ENCODE measurements around the gene RPA1. TPM values are rescaled to one million over a fixed set of nuclear protein-coding genes. Genes with fewer than 3 reads are reported as not detected.

Gene RPA1
- total and polyA plus RNA-seq, 2 of the 4 experiments (the other 2 are of a cell fraction): 38.4 to 48.2 TPM

GRCh38 chr17:1880851-1881630 lies 51.2 kb downstream of the RPA1 start:
- H3K4me2 ChIP-seq (ENCODE audit: low read depth, low read length): no peak overlapping the region
- no peak overlapping the region for H2BK5ac ChIP-seq (ENCODE audit: low read depth, low read length, poor library complexity, severe bottlenecking)
- POLR2A ChIA-PET (ENCODE audit: unreplicated experiment): no interaction called here
- H4K5ac ChIP-seq (ENCODE audit: low read depth, low read length): no peak overlapping the region
- H2AFZ ChIP-seq (replicated peaks; ENCODE audit: low read length, poor library complexity): no peak overlapping the region
- no peak overlapping the region for H3K4me3 ChIP-seq (ENCODE audit: insufficient read depth, low read depth, low read length)
- H4K8ac ChIP-seq (ENCODE audit: low read depth in 2 of 2, low read length in 2 of 2): no peak overlapping the region
- no peak overlapping the region for H4K91ac ChIP-seq (ENCODE audit: insufficient read depth, low read depth, low read length)
- H2AK9ac ChIP-seq (replicated peaks; ENCODE audit: low read depth, low read length, poor library complexity): no peak overlapping the region
- H3K79me1 ChIP-seq (ENCODE audit: low read depth in 1 of 2, low read length in 2 of 2): no peaks in the 10 kb centered on the region; a peak in 1 of 4 replicates
- H3K9me3 ChIP-seq (ENCODE audit: control insufficient read depth, insufficient read depth, low read length): no peaks in the 10 kb centered on the region
- intact Hi-C loops (cut with micrococcal nuclease) (no loop called here), dilution Hi-C loops (cut with HindIII; ENCODE audit: low sequenced_read_pairs, unreplicated experiment) (no loop called here), in situ Hi-C loops (cut with MboI; ENCODE audit: low sequenced_read_pairs) (no loop called here)
- H4K20me1 ChIP-seq (ENCODE audit: insufficient read depth, low read length): no peaks in the 10 kb centered on the region
- H3K9ac ChIP-seq (ENCODE audit: low read depth, low read length): no peak overlapping the region
- H3K23ac ChIP-seq (ENCODE audit: low read depth, low read length): no peak overlapping the region
- H3K4me1 ChIP-seq (ENCODE audit: control insufficient read depth, insufficient read depth, low read length): no peaks in the 10 kb centered on the region
- DNase-seq: peak; percentile 39
- peaks cover 48% of the 10 kb centered on the region for H3K36me3 ChIP-seq (ENCODE audit: control insufficient read depth, insufficient read depth, low read length)
- H3K27ac ChIP-seq (ENCODE audit: insufficient read depth, low read length): no peak overlapping the region
- no peaks in the 10 kb centered on the region for H3K27me3 ChIP-seq (ENCODE audit: control insufficient read depth, insufficient read depth, low read length)
- no peak overlapping the region for H2BK15ac ChIP-seq (ENCODE audit: low read depth, low read length)
- H2BK20ac ChIP-seq (ENCODE audit: low read depth, low read length): no peak overlapping the region
- H3K4ac ChIP-seq (ENCODE audit: low read depth, low read length): no peak overlapping the region
- H2AK5ac ChIP-seq (ENCODE audit: low read depth, low read length): no peak overlapping the region
- BruUV-seq (replicated peaks): no TSS peak
- no peak overlapping the region for H3K56ac ChIP-seq (ENCODE audit: extremely low read depth, insufficient read depth, low read length)
- CTCF ChIA-PET: interaction anchor here (0.9 to 1.0 kb wide), 2 partner anchors 12 to 159 kb away, joined by 3 read pairs; no protein-coding TSS in a partner anchor
- TF ChIP-seq USF2 (IDR thresholded peaks at IDR 0.05; ENCODE audit: low read depth, low read length) (no peak), RFX5 (IDR thresholded peaks at IDR 0.05; ENCODE audit: low read depth, low read length) (no peak), MAFK (IDR thresholded peaks at IDR 0.05; ENCODE audit: low read depth, low read length) (no peak), SMC3 (IDR thresholded peaks at IDR 0.05; ENCODE audit: low read depth, low read length) (no peak), MAZ (IDR thresholded peaks at IDR 0.05; ENCODE audit: borderline replicate concordance, low read depth, low read length) (no peak), NFE2L2 (IDR thresholded peaks at IDR 0.05; ENCODE audit: low read depth, low read length) (no peak), RCOR1 (IDR thresholded peaks at IDR 0.05; ENCODE audit: insufficient replicate concordance, low read length) (no peak), CTCF (conservative IDR thresholded peaks at IDR 0.05; ENCODE audit: low read depth, low read length) (no peak), CHD1 (IDR thresholded peaks at IDR 0.05; ENCODE audit: low read depth, low read length) (no peak), CEBPB (IDR thresholded peaks at IDR 0.05; ENCODE audit: low read depth, low read length) (no peak), BHLHE40 (IDR thresholded peaks at IDR 0.05; ENCODE audit: low read depth, low read length) (no peak), ELK1 (IDR thresholded peaks at IDR 0.05; ENCODE audit: borderline replicate concordance, low read depth, low read length) (no peak), FOS (IDR thresholded peaks at IDR 0.05; ENCODE audit: low read depth, low read length) (no peak), POLR2A (IDR thresholded peaks at IDR 0.05; ENCODE audit: low read depth, low read length) (no peak), RAD21 (IDR thresholded peaks at IDR 0.05; ENCODE audit: low read length) (no peak)
- WGBS, 2 experiments (ENCODE audit: extremely low coverage in 2 of 2, insufficient read length in 1 of 2): 79% methylated on average over 6 of the region's 12 CpGs; no CpG with 5 or more reads in 1 of the 2 experiments
- no peak overlapping the region for H3K18ac ChIP-seq (ENCODE audit: low read depth, low read length)
- H3K14ac ChIP-seq (replicated peaks; ENCODE audit: low read depth, low read length): no peak overlapping the region
- H2BK120ac ChIP-seq (ENCODE audit: low read depth, low read length): no peak overlapping the region
- H3K9me1 ChIP-seq (ENCODE audit: insufficient read depth, low read length): no peaks in the 10 kb centered on the region; the same call in 1 of the 2 replicates
- ATAC-seq (ENCODE audit: low read depth): peak; percentile 40; the same call in 1 of the 2 replicates

Measured in IMR-90 (cell line).